Measurements from ENCODE around the gene PALLD.

GRCh38 chr4:168516841-168517240, 20.0 kb downstream of the PALLD start:
- TF ChIP-seq, protein P1, sequence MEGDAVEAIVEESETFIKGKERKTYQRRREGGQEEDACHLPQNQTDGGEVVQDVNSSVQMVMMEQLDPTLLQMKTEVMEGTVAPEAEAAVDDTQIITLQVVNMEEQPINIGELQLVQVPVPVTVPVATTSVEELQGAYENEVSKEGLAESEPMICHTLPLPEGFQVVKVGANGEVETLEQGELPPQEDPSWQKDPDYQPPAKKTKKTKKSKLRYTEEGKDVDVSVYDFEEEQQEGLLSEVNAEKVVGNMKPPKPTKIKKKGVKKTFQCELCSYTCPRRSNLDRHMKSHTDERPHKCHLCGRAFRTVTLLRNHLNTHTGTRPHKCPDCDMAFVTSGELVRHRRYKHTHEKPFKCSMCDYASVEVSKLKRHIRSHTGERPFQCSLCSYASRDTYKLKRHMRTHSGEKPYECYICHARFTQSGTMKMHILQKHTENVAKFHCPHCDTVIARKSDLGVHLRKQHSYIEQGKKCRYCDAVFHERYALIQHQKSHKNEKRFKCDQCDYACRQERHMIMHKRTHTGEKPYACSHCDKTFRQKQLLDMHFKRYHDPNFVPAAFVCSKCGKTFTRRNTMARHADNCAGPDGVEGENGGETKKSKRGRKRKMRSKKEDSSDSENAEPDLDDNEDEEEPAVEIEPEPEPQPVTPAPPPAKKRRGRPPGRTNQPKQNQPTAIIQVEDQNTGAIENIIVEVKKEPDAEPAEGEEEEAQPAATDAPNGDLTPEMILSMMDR (IDR thresholded peaks at IDR 0.05), result no peak
- TF ChIP-seq POLR2A (IDR thresholded peaks at IDR 0.05), result no peak

Measured in gastroesophageal sphincter (tissue), 3 donors.